NB4 (cell line): ENCODE measurements around the gene HMBS.

Experiments
- CTCF ChIP-seq: IDR thresholded peaks from one replicate; pipeline ENCODE4 v1.5.1; 2012; ENCODE audit warnings: low read depth, low read length
- MAX ChIP-seq: IDR thresholded peaks from 2 replicates; pipeline ENCODE4 v1.6.1; 2011; ENCODE audit warnings: low read depth, low read length

- TF ChIP-seq CTCF (no peak), MAX (no peak)
Measured at GRCh38 chr11:119089319-119089718, 4.6 kb downstream of the HMBS start.
